Mammary epithelial cell (primary cell): Measurements from ENCODE around the gene PHEX.

Experiments used
- CTCF ChIP-seq, 2 donors: IDR thresholded peaks in 1 of 2; conservative IDR thresholded peaks in 1 of 2; 2 replicates each; pipeline ENCODE4 v1.5.1; 2011 to 2012; ENCODE audit warnings: inconsistent platforms in 2 of 2, low read length in 2 of 2, mild to moderate bottlenecking in 2 of 2, control low read depth in 1 of 2, low read depth in 1 of 2; ENCODE audit not compliant: insufficient read depth in 1 of 2; ENCODE audit errors: extremely low read depth in 1 of 2
- EZH2 ChIP-seq: IDR thresholded peaks from 2 replicates; pipeline ENCODE4 v1.6.1; 2012; ENCODE audit warnings: low read length, inconsistent platforms, borderline replicate concordance

GRCh38 chrX:22081475-22082092, 49.5 kb downstream of the PHEX start:
- TF ChIP-seq CTCF (conservative IDR thresholded peaks at IDR 0.05 in 1 of 2, IDR thresholded peaks at IDR 0.05 in 1 of 2; ENCODE audit: extremely low read depth in 1 of 2, insufficient read depth in 1 of 2, low read depth in 1 of 2, low read length in 2 of 2) = peak; percentile 87 to 94
- no peak for TF ChIP-seq EZH2
